Liver (tissue), 9 donors: Measurements from ENCODE around the gene GC. TPM values are rescaled to one million over a fixed set of nuclear protein-coding genes. Genes with fewer than 3 reads are reported as not detected.

ENCODE experiments used
- DNase-seq: peaks from one replicate; pipeline ENCODE4 v3.0.0-alpha.2; 2017; ENCODE audit warnings: low spot score
- H3K27ac ChIP-seq, 2 donors: one replicate each; pipeline ENCODE4 v1.7.0; 2013; ENCODE audit warnings: inconsistent platforms in 2 of 2, low read length in 2 of 2, control low read depth in 1 of 2, low read depth in 1 of 2, mild to moderate bottlenecking in 1 of 2
- H3K27me3 ChIP-seq, 4 donors: one replicate each; pipeline versions ENCODE4 v1.6.1 to v1.7.0; 2013; ENCODE audit warnings: low read length in 3 of 4, inconsistent platforms in 1 of 4, mild to moderate bottlenecking in 1 of 4, moderate library complexity in 1 of 4; ENCODE audit not compliant: control insufficient read depth in 4 of 4, insufficient read depth in 4 of 4
- H3K36me3 ChIP-seq, 4 donors: one replicate each; pipeline versions ENCODE4 v1.6.1 to v1.7.0; 2013; ENCODE audit warnings: low read length in 3 of 4, mild to moderate bottlenecking in 3 of 4, low read depth in 1 of 4, moderate library complexity in 1 of 4; ENCODE audit not compliant: control insufficient read depth in 4 of 4, insufficient read depth in 3 of 4
- H3K4me1 ChIP-seq, 4 donors: one replicate each; pipeline versions ENCODE4 v1.6.1 to v1.7.0; 2013; ENCODE audit warnings: low read length in 3 of 4, mild to moderate bottlenecking in 3 of 4, moderate library complexity in 1 of 4; ENCODE audit not compliant: control insufficient read depth in 4 of 4, insufficient read depth in 4 of 4
- H3K4me3 ChIP-seq, 3 donors: one replicate each; pipeline versions ENCODE4 v1.6.1 to v1.7.0; 2013; ENCODE audit warnings: low read length in 3 of 3, control low read depth in 1 of 3, low read depth in 1 of 3, mild to moderate bottlenecking in 1 of 3
- H3K9ac ChIP-seq, 2 donors: one replicate each; pipeline ENCODE4 v1.7.0; 2013; ENCODE audit warnings: low read length in 2 of 2, mild to moderate bottlenecking in 2 of 2, moderate library complexity in 2 of 2, control low read depth in 1 of 2, low read depth in 1 of 2
- H3K9me3 ChIP-seq, 4 donors: one replicate each; pipeline versions ENCODE4 v1.6.1 to v1.7.0; 2013; ENCODE audit warnings: low read length in 3 of 4; ENCODE audit not compliant: control insufficient read depth in 4 of 4
- ATF3 ChIP-seq: IDR thresholded peaks from 2 replicates; pipeline ENCODE4 v1.6.1; 2016; ENCODE audit warnings: antibody characterized with exemption
- CTCF ChIP-seq: fragments of 150-350 bp; IDR thresholded peaks from 2 replicates; pipeline ENCODE4 v1.5.1; 2017; ENCODE audit warnings: improper control_type of control experiment, low read depth, low read length; ENCODE audit not compliant: missing input control
- FOXA1 ChIP-seq: IDR thresholded peaks from 2 replicates; pipeline ENCODE4 v1.6.1; 2016; ENCODE audit warnings: antibody characterized with exemption
- FOXA2 ChIP-seq: IDR thresholded peaks from 2 replicates; pipeline ENCODE4 v1.6.1; 2016; ENCODE audit warnings: antibody characterized with exemption
- GABPA ChIP-seq, 2 donors: IDR thresholded peaks in 1 of 2; conservative IDR thresholded peaks in 1 of 2; 2 replicates each; pipeline ENCODE4 v1.6.1; 2016; ENCODE audit warnings: antibody characterized with exemption in 2 of 2, mild to moderate bottlenecking in 1 of 2, moderate library complexity in 1 of 2
- HNF4A ChIP-seq, 2 donors: conservative IDR thresholded peaks; 2 replicates each; pipeline ENCODE4 v1.6.1; 2016; ENCODE audit warnings: antibody characterized with exemption in 2 of 2, mild to moderate bottlenecking in 2 of 2
- HNF4G ChIP-seq: IDR thresholded peaks from 2 replicates; pipeline ENCODE4 v1.6.1; 2016; ENCODE audit warnings: antibody characterized with exemption
- JUND ChIP-seq, 2 donors: IDR thresholded peaks; 2 replicates each; pipeline ENCODE4 v1.6.1; 2016; ENCODE audit warnings: antibody characterized with exemption in 2 of 2
- MAX ChIP-seq: IDR thresholded peaks from 2 replicates; pipeline ENCODE4 v1.6.1; 2016; ENCODE audit warnings: antibody characterized with exemption
- NR2F2 ChIP-seq: IDR thresholded peaks from 2 replicates; pipeline ENCODE4 v1.6.1; 2016; ENCODE audit warnings: antibody characterized with exemption
- REST ChIP-seq: IDR thresholded peaks from 2 replicates; pipeline ENCODE4 v1.6.1; 2016; ENCODE audit warnings: antibody characterized with exemption, mild to moderate bottlenecking
- RXRA ChIP-seq, 2 donors: IDR thresholded peaks; 2 replicates each; pipeline ENCODE4 v1.6.1; 2017 to 2018; ENCODE audit warnings: antibody characterized with exemption in 2 of 2, mild to moderate bottlenecking in 1 of 2
- SP1 ChIP-seq: IDR thresholded peaks from 2 replicates; pipeline ENCODE4 v1.6.1; 2018; ENCODE audit warnings: antibody characterized with exemption, mild to moderate bottlenecking
- TAF1 ChIP-seq: conservative IDR thresholded peaks from 2 replicates; pipeline ENCODE4 v1.6.1; 2016; ENCODE audit warnings: antibody characterized with exemption, mild to moderate bottlenecking
- YY1 ChIP-seq: IDR thresholded peaks from 2 replicates; pipeline ENCODE4 v1.6.1; 2016; ENCODE audit warnings: antibody characterized with exemption, mild to moderate bottlenecking
- ZBTB33 ChIP-seq: IDR thresholded peaks from 2 replicates; pipeline ENCODE4 v1.6.1; 2016; ENCODE audit warnings: antibody characterized with exemption
- WGBS: extraction: QIAGEN DNeasy Blood & Tissue Kit; methylation state at CpG from one replicate; pipeline ENCODE4 v1.1.7; 2013; 5-methylcytosine and 5-hydroxymethylcytosine counted together
- polyA plus RNA-seq, 2 donors: library from polyadenylated mRNA; stranded (reverse) in 1 of 2; unstranded in 1 of 2; fragments of 200-250 nt in 1 of 2; fragments of >200 nt in 1 of 2; fragmentation: Nextera tagmentation in 1 of 2; extraction: Ambion mirVana in 1 of 2; gene quantifications; one replicate each; pipeline versions ENCODE4 v1.2.1 to v1.2.3, GENCODE V29; 2013 to 2015
- total RNA-seq, 2 donors: library from RNA; depleted of rRNA; stranded (reverse); fragments of >200 nt; gene quantifications; one replicate each; pipeline ENCODE4 v1.2.3, GENCODE V29; 2014
- donor health status: healthy.
- donor health status: healthy.
- donor health status: healthy.
- donor health status: healthy.
- donor health status: healthy.

Gene GC
- total and polyA plus RNA-seq, 4 donors, result 1,801 to 4,674 (median 2,937) TPM

- H3K27ac ChIP-seq, result no peak overlapping the region
- WGBS, result 95% methylated on average over 3 of the region's 3 CpGs
Observed at GRCh38 chr4:71711985-71712348, 71.9 kb downstream of the GC start.

GRCh38 chr4:71711044-71711984, 72.6 kb downstream of the GC start:
- TF ChIP-seq GABPA (IDR thresholded peaks at IDR 0.05 in 1 of 2, conservative IDR thresholded peaks at IDR 0.05 in 1 of 2) (no peak), ATF3 (no peak), HNF4A (conservative IDR thresholded peaks at IDR 0.05) (peak; percentile 14 to 61), MAX (no peak), ZBTB33 (no peak), TAF1 (no peak), NR2F2 (no peak), CTCF (no peak), YY1 (no peak)
- Histone ChIP-seq H3K4me1 (peaks cover 0 to 4% (median 0%) of the 10 kb centered on the region in 4 donors), H3K9ac (no peak overlapping the region), H3K27me3 (no peaks in the 10 kb centered on the region), H3K36me3 (no peaks in the 10 kb centered on the region), H3K9me3 (no peaks in the 10 kb centered on the region), H3K4me3 (no peak overlapping the region), H3K27ac (no peak overlapping the region)
- DNase-seq, result no peak
- WGBS, result 64% methylated on average over 2 of the region's 2 CpGs

More at GRCh38 chr4:71711985-71712348, 71.9 kb downstream of the GC start:
- Histone ChIP-seq H3K9me3 (no peaks in the 10 kb centered on the region), H3K9ac (no peak overlapping the region), H3K4me3 (no peak overlapping the region), H3K27me3 (no peaks in the 10 kb centered on the region), H3K4me1 (peaks cover 0 to 4% (median 0%) of the 10 kb centered on the region in 4 donors), H3K36me3 (no peaks in the 10 kb centered on the region)
- TF ChIP-seq HNF4G, result no peak
- TF ChIP-seq FOXA1, result no peak
- no peak for TF ChIP-seq YY1
- no peak for DNase-seq

- Histone ChIP-seq H3K27me3 (no peaks in the 10 kb centered on the region), H3K4me1 (peaks cover 0 to 4% (median 0%) of the 10 kb centered on the region in 4 donors), H3K27ac (no peak overlapping the region), H3K4me3 (no peak overlapping the region), H3K9me3 (no peaks in the 10 kb centered on the region), H3K9ac (no peak overlapping the region), H3K36me3 (no peaks in the 10 kb centered on the region)
- no peak for DNase-seq
- WGBS, result 36% methylated on average over 1 of the region's 1 CpG
- no peak for TF ChIP-seq SP1
- TF ChIP-seq CTCF, result no peak
- no peak for TF ChIP-seq FOXA1
- no peak for TF ChIP-seq JUND (IDR thresholded peaks at IDR 0.05)
- no peak for TF ChIP-seq ATF3
- TF ChIP-seq GABPA (IDR thresholded peaks at IDR 0.05 in 1 of 2, conservative IDR thresholded peaks at IDR 0.05 in 1 of 2), result no peak
- TF ChIP-seq FOXA2, result no peak
- TF ChIP-seq REST, result no peak
- TF ChIP-seq NR2F2, result no peak
- no peak for TF ChIP-seq RXRA (IDR thresholded peaks at IDR 0.05)
Observed at GRCh38 chr4:71709961-71710360, 73.9 kb downstream of the GC start.
